Parathyroid adenoma (tissue), 2 donors: ENCODE results near the gene TEX30.

Experiments used
- H2AFZ ChIP-seq: fragments of 300-600 bp; sonication (generic); one replicate; pipeline ENCODE4 v1.7.0; 2017; ENCODE audit warnings: antibody characterized with exemption, mild to moderate bottlenecking
- H3K27ac ChIP-seq: fragments of 300-600 bp; sonication (generic); one replicate; pipeline ENCODE4 v1.7.0; 2017
- H3K27me3 ChIP-seq: fragments of 300-600 bp; sonication (generic); one replicate; pipeline ENCODE4 v1.7.0; 2017; ENCODE audit warnings: low read length; ENCODE audit not compliant: control insufficient read depth, insufficient read depth
- H3K36me3 ChIP-seq: fragments of 300-600 bp; sonication (generic); one replicate; pipeline ENCODE4 v1.7.0; 2017; ENCODE audit warnings: low read length; ENCODE audit not compliant: control insufficient read depth, insufficient read depth
- H3K4me1 ChIP-seq: fragments of 300-600 bp; sonication (generic); one replicate; pipeline ENCODE4 v1.7.0; 2017; ENCODE audit warnings: control low read depth
- H3K4me2 ChIP-seq: fragments of 300-600 bp; sonication (generic); one replicate; pipeline ENCODE4 v1.7.0; 2017; ENCODE audit warnings: low read length
- H3K4me3 ChIP-seq: fragments of 300-600 bp; sonication (generic); one replicate; pipeline ENCODE4 v1.7.0; 2017; ENCODE audit warnings: low read depth, low read length
- H3K79me2 ChIP-seq: fragments of 300-600 bp; sonication (generic); one replicate; pipeline ENCODE4 v1.7.0; 2017; ENCODE audit warnings: control low read depth
- H3K9ac ChIP-seq: fragments of 300-600 bp; sonication (generic); one replicate; pipeline ENCODE4 v1.7.0; 2017; ENCODE audit warnings: mild to moderate bottlenecking
- H3K9me3 ChIP-seq: fragments of 300-600 bp; sonication (generic); one replicate; pipeline ENCODE4 v1.7.0; 2017; ENCODE audit warnings: low read length; ENCODE audit not compliant: control insufficient read depth
- CTCF ChIP-seq: fragments of 300-600 bp; sonication (generic); IDR thresholded peaks from one replicate; pipeline ENCODE4 v1.7.0; 2017; ENCODE audit warnings: antibody characterized with exemption, mild to moderate bottlenecking
- donor health status: primary hyperparathyroidism.

Gene TEX30

GRCh38 chr13:102773441-102774213, at the start of gene TEX30:
Gene TEX30 (minus strand): TSS chr13:102773786. CDS start chr13:102770026, 3,760 bp downstream.
- no peaks in the 10 kb centered on the region for H3K9me3 ChIP-seq
- H3K4me1 ChIP-seq: no peaks in the 10 kb centered on the region
- H3K36me3 ChIP-seq: no peaks in the 10 kb centered on the region
- no peak for TF ChIP-seq CTCF
- no peaks in the 10 kb centered on the region for H3K27me3 ChIP-seq
- H3K4me3 ChIP-seq: peak within 1 kb of the TSS; percentile 76
- H3K27ac ChIP-seq: peak within 1 kb of the TSS; percentile 49
- no peaks in the 10 kb centered on the region for H3K79me2 ChIP-seq
- H2AFZ ChIP-seq: peak within 1 kb of the TSS; percentile 93
- peak within 1 kb of the TSS; percentile 86 for H3K4me2 ChIP-seq
- peak within 1 kb of the TSS; percentile 19 for H3K9ac ChIP-seq

DNA sequence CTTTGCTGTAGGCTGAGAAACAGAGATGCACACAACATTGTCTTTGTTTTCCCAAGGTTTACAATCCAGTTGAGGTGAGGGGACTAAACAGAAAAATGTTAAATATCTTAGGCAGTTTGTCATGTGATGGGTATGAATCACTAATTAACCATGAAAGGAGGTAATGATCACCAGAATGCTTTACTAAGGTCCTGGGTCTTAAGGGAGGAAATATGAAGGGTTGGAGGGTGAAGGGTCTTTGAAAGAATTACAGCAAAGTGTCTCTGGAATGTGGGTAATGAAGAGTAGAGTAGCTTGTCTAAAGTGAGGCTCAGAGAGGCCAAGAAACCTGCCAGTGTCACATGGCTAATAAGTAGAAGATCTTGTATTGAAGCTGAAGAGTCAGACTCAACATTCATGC, 44.3 kb upstream of the TEX30 start:
- Histone ChIP-seq H2AFZ (no peak overlapping the region), H3K9me3 (no peaks in the 10 kb centered on the region), H3K79me2 (peaks cover 5% of the 10 kb centered on the region), H3K4me1 (no peaks in the 10 kb centered on the region), H3K9ac (no peak overlapping the region), H3K27ac (no peak overlapping the region), H3K4me3 (no peak overlapping the region), H3K27me3 (no peaks in the 10 kb centered on the region), H3K4me2 (no peak overlapping the region), H3K36me3 (no peaks in the 10 kb centered on the region)
- TF ChIP-seq CTCF: no peak

- H3K4me2 ChIP-seq: no peak overlapping the region
- H3K27me3 ChIP-seq: no peaks in the 10 kb centered on the region
- no peaks in the 10 kb centered on the region for H3K4me1 ChIP-seq
- H3K27ac ChIP-seq: no peak overlapping the region
- no peak for TF ChIP-seq CTCF
- H3K9me3 ChIP-seq: no peaks in the 10 kb centered on the region
- H3K79me2 ChIP-seq: peaks cover 5% of the 10 kb centered on the region
- H3K36me3 ChIP-seq: no peaks in the 10 kb centered on the region
- H3K9ac ChIP-seq: no peak overlapping the region
- no peak overlapping the region for H3K4me3 ChIP-seq
- H2AFZ ChIP-seq: no peak overlapping the region
These were observed 43.7 kb upstream of the TEX30 start for GRCh38 chr13:102817241-102817640.

DNA sequence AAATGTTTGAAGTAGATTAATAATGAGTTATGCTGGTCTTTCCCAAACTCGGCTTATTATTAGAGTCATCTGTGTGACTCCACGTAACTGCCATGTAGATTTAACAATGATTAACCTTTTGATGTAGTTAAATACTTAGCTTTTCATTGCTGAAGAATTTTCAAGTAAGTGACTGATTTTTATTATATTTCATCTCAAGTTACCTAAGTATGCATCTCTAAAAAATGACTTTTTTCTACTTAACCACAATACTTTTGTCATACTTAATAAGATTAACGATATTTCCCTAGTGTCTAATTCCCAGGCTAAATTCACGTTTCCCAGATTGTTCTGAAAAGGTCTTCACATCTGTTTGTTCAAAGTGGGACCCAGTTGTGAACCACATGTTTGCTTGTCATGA, 43.1 kb upstream of the TEX30 start:
- H3K4me2 ChIP-seq: no peak overlapping the region
- no peak overlapping the region for H3K9ac ChIP-seq
- no peak overlapping the region for H2AFZ ChIP-seq
- H3K36me3 ChIP-seq: no peaks in the 10 kb centered on the region
- H3K9me3 ChIP-seq: no peaks in the 10 kb centered on the region
- H3K27me3 ChIP-seq: no peaks in the 10 kb centered on the region
- H3K27ac ChIP-seq: no peak overlapping the region
- no peak overlapping the region for H3K4me3 ChIP-seq
- H3K79me2 ChIP-seq: peaks cover 8% of the 10 kb centered on the region
- no peak for TF ChIP-seq CTCF
- no peaks in the 10 kb centered on the region for H3K4me1 ChIP-seq

DNA sequence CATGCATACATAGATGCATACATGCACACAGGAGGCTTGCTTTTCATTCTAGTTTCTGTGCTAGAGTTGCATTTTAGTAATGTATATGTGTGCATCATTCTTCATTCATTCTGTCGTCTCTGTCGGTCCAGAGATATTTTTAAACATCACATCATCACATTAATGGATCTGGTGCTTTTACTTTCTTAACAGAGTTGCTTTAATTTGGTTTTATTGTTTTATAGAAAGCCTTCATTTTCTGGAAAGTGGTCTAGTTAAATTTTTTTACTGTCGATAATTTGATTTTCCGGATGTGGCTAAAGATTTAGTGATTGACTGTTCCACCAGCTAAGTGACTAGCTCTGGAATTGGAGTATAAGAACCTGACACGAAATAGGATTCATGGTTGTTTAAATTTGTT, 42.2 kb upstream of the TEX30 start:
- H3K4me3 ChIP-seq: no peak overlapping the region
- H3K36me3 ChIP-seq: no peaks in the 10 kb centered on the region
- H3K4me1 ChIP-seq: no peaks in the 10 kb centered on the region
- no peak overlapping the region for H2AFZ ChIP-seq
- peaks cover 13% of the 10 kb centered on the region for H3K79me2 ChIP-seq
- no peak overlapping the region for H3K27ac ChIP-seq
- no peak overlapping the region for H3K4me2 ChIP-seq
- H3K27me3 ChIP-seq: no peaks in the 10 kb centered on the region
- H3K9me3 ChIP-seq: no peaks in the 10 kb centered on the region
- no peak for TF ChIP-seq CTCF
- no peak overlapping the region for H3K9ac ChIP-seq
